Stimulated activated CD8-positive, alpha-beta memory T cell treated with anti-CD3 and anti-CD28 coated beads, Interleukin-4, amount 100 ng/mL, for 4 hours (primary cell): ENCODE measurements around the gene ACOX3.
"Not testable (repeated sequence)": the region's sequence is repeated elsewhere in the genome, so short reads cannot be mapped to it uniquely, and the experiment has no call there.

Experiments
- DNase-seq, 2 donors: peaks; one replicate each; pipeline ENCODE4 v3.0.0-alpha.2; 2020; ENCODE audit warnings: low read depth in 2 of 2, low spot score in 1 of 2

The ACOX3 gene

GRCh38 chr4:8390577-8390976, 49.9 kb downstream of the ACOX3 start:
- DNase-seq: no peak

- no peak for DNase-seq
Measured at GRCh38 chr4:8388528-8388870, 52.0 kb downstream of the ACOX3 start.

GRCh38 chr4:8387615-8388527, 52.7 kb downstream of the ACOX3 start:
- DNase-seq: no peak

- no peak for DNase-seq
Measured at GRCh38 chr4:8387194-8387593, 53.3 kb downstream of the ACOX3 start.

- no peak for DNase-seq
Measured at GRCh38 chr4:8386731-8387130, 53.8 kb downstream of the ACOX3 start.

GRCh38 chr4:8386131-8386530, 54.4 kb downstream of the ACOX3 start:
- not testable (repeated sequence) for DNase-seq

- no peak for DNase-seq
Measured at GRCh38 chr4:8385611-8386010, 54.9 kb downstream of the ACOX3 start.

GRCh38 chr4:8385106-8385505, 55.4 kb downstream of the ACOX3 start:
- no peak for DNase-seq

- DNase-seq: no peak
Measured at GRCh38 chr4:8384397-8385060, 56.0 kb downstream of the ACOX3 start.

GRCh38 chr4:8383451-8384160, 56.9 kb downstream of the ACOX3 start:
- DNase-seq: no peak

GRCh38 chr4:8383016-8383415, 57.5 kb downstream of the ACOX3 start:
- no peak for DNase-seq

- DNase-seq: no peak
Measured at GRCh38 chr4:8381814-8382581, 58.5 kb downstream of the ACOX3 start.

- DNase-seq: no peak
Measured at GRCh38 chr4:8380511-8381415, 59.8 kb downstream of the ACOX3 start.

GRCh38 chr4:8379771-8380170, 60.8 kb downstream of the ACOX3 start:
- DNase-seq: no peak

GRCh38 chr4:8379281-8379680, 61.2 kb downstream of the ACOX3 start:
- DNase-seq: no peak

- DNase-seq: no peak
Measured at GRCh38 chr4:8378776-8379175, 61.7 kb downstream of the ACOX3 start.

- no peak for DNase-seq
Measured at GRCh38 chr4:8378101-8378724, 62.3 kb downstream of the ACOX3 start.

- DNase-seq: no peak
Measured at GRCh38 chr4:8377103-8378075, 63.1 kb downstream of the ACOX3 start.
